HepG2 (cell line): ENCODE data around the gene KRTAP10-6. TPM values are rescaled to one million over a fixed set of nuclear protein-coding genes. Genes with fewer than 3 reads are reported as not detected.
A peak's percentile ranks its signal among the peaks of the same experiment; 100 is the strongest.

ENCODE experiments used
- CHD2 ChIP-seq: IDR thresholded peaks from 2 replicates; pipeline ENCODE4 v1.6.1; 2011; ENCODE audit warnings: low read depth, low read length, improper control_type of control experiment
- JUN ChIP-seq: sonication (generic); formaldehyde crosslinking; IDR thresholded peaks from 2 replicates; pipeline ENCODE4 v1.4.0; 2020; ENCODE audit warnings: mild to moderate bottlenecking, missing genetic modification reagents
- LBX2 ChIP-seq: sonication (generic); formaldehyde crosslinking; IDR thresholded peaks from 2 replicates; pipeline ENCODE4 v1.5.0; 2020; ENCODE audit warnings: missing genetic modification reagents, mild to moderate bottlenecking, borderline replicate concordance
- LCORL ChIP-seq, 2 experiments: fragments of 450-650 bp in 1 of 2; sonication (generic) in 1 of 2; formaldehyde crosslinking in 1 of 2; IDR thresholded peaks; 2 replicates each; pipeline versions ENCODE4 v1.5.0 to v1.6.1; 2017 to 2020; ENCODE audit warnings: antibody characterized with exemption in 1 of 2, missing genetic modification reagents in 1 of 2
- MAZ ChIP-seq, 2 experiments: sonication (generic) in 1 of 2; formaldehyde crosslinking in 1 of 2; IDR thresholded peaks; 2 replicates each; pipeline versions ENCODE4 v1.5.0 to v1.6.1; 2012 to 2020; ENCODE audit warnings: low read depth in 2 of 2, mild to moderate bottlenecking in 2 of 2, borderline replicate concordance in 1 of 2, improper control_type of control experiment in 1 of 2, low read length in 1 of 2, missing genetic modification reagents in 1 of 2, moderate library complexity in 1 of 2
- MED1 ChIP-seq: sonication (generic); formaldehyde crosslinking; IDR thresholded peaks from 2 replicates; pipeline ENCODE4 v1.4.0; 2020; ENCODE audit warnings: missing genetic modification reagents
- MLX ChIP-seq: IDR thresholded peaks from 2 replicates; pipeline ENCODE4 v1.6.1; 2016
- MXD3 ChIP-seq: IDR thresholded peaks from 2 replicates; pipeline ENCODE4 v1.6.1; 2016; ENCODE audit warnings: mild to moderate bottlenecking, missing biosample characterization, missing genetic modification reagents
- SP5 ChIP-seq: IDR thresholded peaks from 2 replicates; pipeline ENCODE4 v1.6.1; 2016; ENCODE audit warnings: low read depth, borderline replicate concordance
- TCF12 ChIP-seq, 2 experiments: fragments of 450-650 bp in 1 of 2; sonication (generic) in 1 of 2; formaldehyde crosslinking in 1 of 2; IDR thresholded peaks; 2 replicates each; pipeline versions ENCODE4 v1.6.1 to v1.8.0; 2017 to 2022; ENCODE audit warnings: antibody characterized with exemption in 1 of 2, mild to moderate bottlenecking in 1 of 2, missing genetic modification reagents in 1 of 2, moderate library complexity in 1 of 2
- ZNF430 ChIP-seq: sonication (generic); formaldehyde crosslinking; IDR thresholded peaks from 2 replicates; pipeline ENCODE4 v1.9.0; 2021; ENCODE audit warnings: mild to moderate bottlenecking, missing genetic modification reagents
- ZNF609 ChIP-seq: sonication (generic); formaldehyde crosslinking; IDR thresholded peaks from 2 replicates; pipeline ENCODE4 v1.4.0; 2020; ENCODE audit warnings: mild to moderate bottlenecking, missing genetic modification reagents, borderline replicate concordance
- polyA plus RNA-seq, 8 experiments: library from polyadenylated mRNA; depleted of rRNA in 3 of 8; stranded (reverse) in 7 of 8; unstranded in 1 of 8; fragments of >200 nt; fragmentation: Illumina TruSeq in 4 of 8; extraction: Trizol in 4 of 8; gene quantifications; 2 replicates each; pipeline versions ENCODE4 v1.2.1 to v1.2.3, GENCODE V29; 2011 to 2016; ENCODE audit warnings: low read depth in 4 of 8, missing spikeins in 1 of 8, mixed read lengths in 1 of 8; ENCODE audit not compliant: insufficient read depth in 1 of 8
- total RNA-seq, 5 experiments: library from RNA; depleted of rRNA; stranded (reverse); fragments of >200 nt; fragmentation: Illumina TruSeq; extraction: Trizol; gene quantifications; 2 replicates each; pipeline ENCODE4 v1.2.3, GENCODE V29; 2016; ENCODE audit warnings: low read depth in 1 of 5
- TF ChIP-seq, protein P1 (sequence below): IDR thresholded peaks from 2 replicates; pipeline ENCODE4 v1.6.1; 2018; ENCODE audit warnings: missing genetic modification reagents, mild to moderate bottlenecking, missing compliant biosample characterization
- TF ChIP-seq, protein P2 (sequence below): sonication (generic); formaldehyde crosslinking; IDR thresholded peaks from 2 replicates; pipeline ENCODE4 v1.4.0; 2020; ENCODE audit warnings: missing genetic modification reagents
- TF ChIP-seq, protein P3 (sequence below): sonication (generic); formaldehyde crosslinking; IDR thresholded peaks from 2 replicates; pipeline ENCODE4 v1.8.1; 2023; ENCODE audit warnings: mild to moderate bottlenecking, moderate library complexity, missing genetic modification reagents

The KRTAP10-6 gene
- total and polyA plus RNA-seq, 2 of the 13 experiments (the other 11 are each of a cell fraction or from before 2014, with no cell fraction given), result not detected

DNA sequence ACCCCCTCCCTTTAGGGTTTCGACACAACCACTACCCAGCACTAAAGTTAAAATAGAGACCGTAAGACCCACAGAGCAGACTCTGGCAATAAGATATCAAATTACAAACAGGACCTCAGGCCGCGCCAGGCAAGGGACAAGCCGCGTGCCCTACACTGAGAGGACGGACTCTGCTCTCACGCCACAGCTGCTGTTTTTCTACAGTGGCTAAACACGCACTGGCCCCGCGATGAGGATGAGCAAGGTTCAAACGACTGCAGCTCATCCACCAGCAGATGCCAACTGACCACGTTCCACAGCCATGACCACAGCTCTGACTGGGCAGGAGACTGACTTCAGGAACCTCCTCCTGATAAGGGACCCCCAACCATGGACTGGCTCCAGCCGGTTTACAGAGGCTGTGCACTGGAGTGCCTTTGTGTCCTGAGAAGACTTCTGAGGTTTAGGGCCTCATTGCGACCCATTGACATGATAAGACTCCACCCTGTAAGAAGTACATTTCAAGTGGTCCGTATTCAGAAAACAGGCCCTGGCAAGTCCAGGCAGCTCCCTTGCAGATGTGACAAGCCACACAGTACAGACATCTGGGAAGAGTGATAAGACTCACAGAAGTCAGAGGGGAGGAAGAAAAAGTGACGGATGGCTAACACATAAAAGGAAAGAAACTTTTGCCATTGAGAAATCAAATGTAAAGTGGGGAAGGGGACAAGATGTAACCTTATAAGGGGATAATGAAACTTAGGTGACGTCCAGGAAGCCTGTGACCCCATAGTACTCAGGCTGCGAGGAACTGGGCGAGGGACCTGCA lies 1.5 kb upstream of the KRTAP10-6 start (continued):
- TF ChIP-seq LBX2 (no peak; the same call in 1 of the 2 replicates), MXD3 (CRISPR knock-in tag) (peak; percentile 54; the same call in 1 of the 2 replicates), MLX (CRISPR knock-in tag) (peak; percentile 96), SP5 (CRISPR knock-in tag) (no peak; the same call in 1 of the 2 replicates), MAZ (IDR thresholded peaks at IDR 0.05; ENCODE audit: borderline replicate concordance, low read depth, low read length) (no peak), MAZ (CRISPR knock-in tag; IDR thresholded peaks at IDR 0.05; ENCODE audit: low read depth) (peak; percentile 78), CHD2 (no peak), MED1 (peak; percentile 96), ZNF430 (peak; percentile 85), JUN (CRISPR knock-in tag) (no peak; the same call in 1 of the 2 replicates), TCF12 (IDR thresholded peaks at IDR 0.05) (no peak), TCF12 (CRISPR knock-in tag; IDR thresholded peaks at IDR 0.05) (no peak), ZNF609 (CRISPR knock-in tag) (peak; percentile 81; the same call in 1 of the 2 replicates), LCORL (IDR thresholded peaks at IDR 0.05) (no peak), LCORL (CRISPR knock-in tag; IDR thresholded peaks at IDR 0.05) (peak; percentile 89)
- TF ChIP-seq, protein P1, sequence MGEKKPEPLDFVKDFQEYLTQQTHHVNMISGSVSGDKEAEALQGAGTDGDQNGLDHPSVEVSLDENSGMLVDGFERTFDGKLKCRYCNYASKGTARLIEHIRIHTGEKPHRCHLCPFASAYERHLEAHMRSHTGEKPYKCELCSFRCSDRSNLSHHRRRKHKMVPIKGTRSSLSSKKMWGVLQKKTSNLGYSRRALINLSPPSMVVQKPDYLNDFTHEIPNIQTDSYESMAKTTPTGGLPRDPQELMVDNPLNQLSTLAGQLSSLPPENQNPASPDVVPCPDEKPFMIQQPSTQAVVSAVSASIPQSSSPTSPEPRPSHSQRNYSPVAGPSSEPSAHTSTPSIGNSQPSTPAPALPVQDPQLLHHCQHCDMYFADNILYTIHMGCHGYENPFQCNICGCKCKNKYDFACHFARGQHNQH (CRISPR knock-in tag), result peak; percentile 86; the same call in 1 of the 2 replicates
- TF ChIP-seq, protein P2, sequence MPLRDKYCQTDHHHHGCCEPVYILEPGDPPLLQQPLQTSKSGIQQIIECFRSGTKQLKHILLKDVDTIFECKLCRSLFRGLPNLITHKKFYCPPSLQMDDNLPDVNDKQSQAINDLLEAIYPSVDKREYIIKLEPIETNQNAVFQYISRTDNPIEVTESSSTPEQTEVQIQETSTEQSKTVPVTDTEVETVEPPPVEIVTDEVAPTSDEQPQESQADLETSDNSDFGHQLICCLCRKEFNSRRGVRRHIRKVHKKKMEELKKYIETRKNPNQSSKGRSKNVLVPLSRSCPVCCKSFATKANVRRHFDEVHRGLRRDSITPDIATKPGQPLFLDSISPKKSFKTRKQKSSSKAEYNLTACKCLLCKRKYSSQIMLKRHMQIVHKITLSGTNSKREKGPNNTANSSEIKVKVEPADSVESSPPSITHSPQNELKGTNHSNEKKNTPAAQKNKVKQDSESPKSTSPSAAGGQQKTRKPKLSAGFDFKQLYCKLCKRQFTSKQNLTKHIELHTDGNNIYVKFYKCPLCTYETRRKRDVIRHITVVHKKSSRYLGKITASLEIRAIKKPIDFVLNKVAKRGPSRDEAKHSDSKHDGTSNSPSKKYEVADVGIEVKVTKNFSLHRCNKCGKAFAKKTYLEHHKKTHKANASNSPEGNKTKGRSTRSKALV, result peak; percentile 77; the same call in 1 of the 2 replicates
- TF ChIP-seq, protein P3, sequence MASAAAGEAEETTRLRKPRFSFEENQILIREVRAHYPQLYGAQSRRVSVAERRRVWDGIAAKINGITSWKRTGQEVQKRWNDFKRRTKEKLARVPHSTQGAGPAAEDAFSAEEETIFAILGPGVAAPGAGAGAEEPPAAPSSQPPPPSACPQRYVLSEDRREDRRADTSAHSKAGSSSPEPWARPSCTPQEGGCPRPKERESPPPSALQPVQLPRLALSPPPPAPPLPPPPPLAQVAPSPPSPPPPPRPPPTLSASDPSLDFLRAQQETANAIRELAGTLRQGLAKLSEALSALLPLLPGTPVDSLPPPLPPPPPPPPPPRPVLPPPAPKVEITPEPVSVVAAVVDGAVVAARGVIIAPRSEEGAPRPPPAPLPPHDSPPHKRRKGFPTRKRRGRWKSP (CRISPR knock-in tag), result peak; percentile 77; the same call in 1 of the 2 replicates
